ENCODE data around the gene P3H1.

P3H1 gene

GRCh38 chr1:42780176-42780575 is 13.3 kb upstream of the P3H1 start:
- no peak overlapping the region for H2AK5ac ChIP-seq (ENCODE audit: low read length, severe bottlenecking)
- 100% methylated on average over 1 of the region's 1 CpG for WGBS
- H3K79me1 ChIP-seq (replicated peaks; ENCODE audit: low read length, poor library complexity, severe bottlenecking), result peaks cover 14% of the 10 kb centered on the region
- no peak overlapping the region for H3K4ac ChIP-seq (ENCODE audit: low read depth in 1 of 2, low read length in 2 of 2)
- no peaks in the 10 kb centered on the region for H3K4me1 ChIP-seq (ENCODE audit: control insufficient read depth, insufficient read depth, low read depth, low read length)
- no peak overlapping the region for H2BK120ac ChIP-seq (ENCODE audit: low read depth, low read length)
- no peaks in the 10 kb centered on the region for H3K9me3 ChIP-seq (ENCODE audit: control insufficient read depth, low read length)
- no peaks in the 10 kb centered on the region for H3K27me3 ChIP-seq (ENCODE audit: control insufficient read depth in 1 of 2, insufficient read depth in 1 of 2, low read length in 2 of 2)
- H4K8ac ChIP-seq (ENCODE audit: low read length), result no peak overlapping the region
- H2BK12ac ChIP-seq (ENCODE audit: low read length in 2 of 2), result no peak overlapping the region
- H3K23ac ChIP-seq (ENCODE audit: low read length in 2 of 2), result no peak overlapping the region
- no peak overlapping the region for H3K14ac ChIP-seq (ENCODE audit: low read length in 2 of 2)
- H3K36me3 ChIP-seq (ENCODE audit: control insufficient read depth in 1 of 2, insufficient read depth in 2 of 2, low read depth in 1 of 2, low read length in 2 of 2), result peaks cover 31 to 66% of the 10 kb centered on the region in 2 experiments
- H3K27ac ChIP-seq (ENCODE audit: low read length, poor library complexity, severe bottlenecking), result no peak overlapping the region
- H2BK5ac ChIP-seq (ENCODE audit: low read depth, low read length, poor library complexity, severe bottlenecking), result no peak overlapping the region
- DNase-seq, result no peak
- H4K91ac ChIP-seq (ENCODE audit: low read length), result no peak overlapping the region
- H3K4me2 ChIP-seq (ENCODE audit: low read length, poor library complexity, severe bottlenecking), result no peak overlapping the region
- H2BK15ac ChIP-seq (ENCODE audit: low read depth, poor library complexity, severe bottlenecking), result no peak overlapping the region
- H3K18ac ChIP-seq (ENCODE audit: low read depth in 1 of 2, low read length in 2 of 2), result no peak overlapping the region
- H2AFZ ChIP-seq (ENCODE audit: low read depth, low read length), result no peak overlapping the region
- no peak overlapping the region for H3K9ac ChIP-seq (ENCODE audit: low read length)
- no peak overlapping the region for H3K4me3 ChIP-seq (ENCODE audit: insufficient read depth in 1 of 2, low read depth in 1 of 2, low read length in 2 of 2)

DNA sequence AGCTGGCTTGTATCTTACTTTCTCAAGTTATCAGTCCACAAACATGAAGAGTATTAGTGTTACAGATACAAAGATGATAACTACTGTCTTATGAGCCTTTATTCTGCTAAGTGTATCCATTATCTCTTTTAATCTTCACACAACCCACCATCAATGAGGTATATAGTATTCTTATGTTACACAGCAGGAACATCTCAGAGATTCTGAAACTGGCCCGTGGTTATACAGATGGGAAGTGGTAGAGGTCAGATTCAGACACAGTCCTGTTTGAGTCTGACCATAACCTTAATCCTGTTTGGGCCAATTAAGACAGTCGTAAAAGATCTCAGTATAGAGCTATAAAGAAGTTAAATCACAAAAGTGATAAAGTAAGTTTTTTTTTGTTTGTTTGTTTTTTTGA is 12.9 kb upstream of the P3H1 start:
- Histone ChIP-seq H2BK120ac (ENCODE audit: low read depth, low read length) (no peak overlapping the region), H3K23ac (ENCODE audit: low read length in 2 of 2) (no peak overlapping the region), H3K9me3 (ENCODE audit: control insufficient read depth, low read length) (no peaks in the 10 kb centered on the region), H4K91ac (ENCODE audit: low read length) (no peak overlapping the region), H3K9ac (ENCODE audit: low read length) (no peak overlapping the region), H3K4me1 (ENCODE audit: control insufficient read depth, insufficient read depth, low read depth, low read length) (no peaks in the 10 kb centered on the region), H2BK5ac (ENCODE audit: low read depth, low read length, poor library complexity, severe bottlenecking) (no peak overlapping the region), H3K27ac (ENCODE audit: low read length, poor library complexity, severe bottlenecking) (no peak overlapping the region), H3K36me3 (ENCODE audit: control insufficient read depth in 1 of 2, insufficient read depth in 2 of 2, low read depth in 1 of 2, low read length in 2 of 2) (peaks cover 30 to 70% of the 10 kb centered on the region in 2 experiments), H2AFZ (ENCODE audit: low read depth, low read length) (no peak overlapping the region), H4K8ac (ENCODE audit: low read length) (no peak overlapping the region), H3K4me2 (ENCODE audit: low read length, poor library complexity, severe bottlenecking) (no peak overlapping the region), H3K4me3 (ENCODE audit: insufficient read depth in 1 of 2, low read depth in 1 of 2, low read length in 2 of 2) (no peak overlapping the region), H2BK12ac (ENCODE audit: low read length in 2 of 2) (no peak overlapping the region), H2AK5ac (ENCODE audit: low read length, severe bottlenecking) (no peak overlapping the region), H3K4ac (ENCODE audit: low read depth in 1 of 2, low read length in 2 of 2) (no peak overlapping the region), H3K79me1 (replicated peaks; ENCODE audit: low read length, poor library complexity, severe bottlenecking) (peaks cover 15% of the 10 kb centered on the region), H2BK15ac (ENCODE audit: low read depth, poor library complexity, severe bottlenecking) (no peak overlapping the region), H3K18ac (ENCODE audit: low read depth in 1 of 2, low read length in 2 of 2) (no peak overlapping the region), H3K27me3 (ENCODE audit: control insufficient read depth in 1 of 2, insufficient read depth in 1 of 2, low read length in 2 of 2) (no peaks in the 10 kb centered on the region), H3K14ac (ENCODE audit: low read length in 2 of 2) (no peak overlapping the region)
- 87% methylated on average over 2 of the region's 2 CpGs for WGBS
- no peak for DNase-seq

DNA sequence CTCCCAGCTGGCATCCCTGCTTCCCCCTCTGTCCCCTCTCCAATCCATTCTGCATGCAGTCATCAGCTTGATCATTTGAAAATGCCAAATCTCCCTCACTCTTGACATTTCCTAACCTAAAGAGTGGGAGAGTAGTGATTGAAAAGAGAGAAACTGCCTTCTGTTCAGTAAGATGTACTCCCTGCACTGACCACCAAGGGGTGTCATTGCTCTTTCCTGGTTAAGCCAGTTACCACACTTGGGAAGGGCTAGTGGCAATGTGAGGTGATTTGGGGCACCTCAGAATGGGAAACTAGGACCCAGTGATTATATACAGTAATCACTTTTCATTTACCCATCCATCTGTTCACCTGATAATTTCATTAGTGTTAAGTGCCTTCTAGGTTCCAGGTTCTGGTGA is 11.0 kb upstream of the P3H1 start:
- H2AK5ac ChIP-seq (ENCODE audit: low read length, severe bottlenecking), result no peak overlapping the region
- H3K9me3 ChIP-seq (ENCODE audit: control insufficient read depth, low read length), result no peaks in the 10 kb centered on the region

DNA sequence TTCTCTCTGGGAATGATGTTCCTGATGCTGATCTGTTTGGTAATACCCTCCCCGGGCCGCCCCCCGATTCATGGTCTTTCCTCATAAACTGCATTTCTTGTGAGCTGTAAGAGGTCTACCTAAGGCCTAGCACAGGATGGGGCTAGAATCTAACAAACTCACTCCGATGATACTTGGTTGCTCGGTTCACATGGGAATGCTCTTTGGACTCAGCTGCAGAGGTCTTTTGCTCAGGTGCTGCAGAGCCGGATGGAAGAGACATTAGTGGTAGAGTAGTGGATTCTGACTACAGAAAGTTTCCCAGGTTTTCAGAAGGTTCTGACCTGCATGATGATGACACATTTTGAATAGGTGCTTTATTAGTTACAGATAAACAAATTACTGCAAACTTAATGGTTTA is 9.7 kb upstream of the P3H1 start:
- H2AK5ac ChIP-seq (ENCODE audit: low read length, severe bottlenecking), result no peak overlapping the region
- WGBS, result 97% methylated on average over 6 of the region's 6 CpGs
- H3K36me3 ChIP-seq (ENCODE audit: control insufficient read depth in 1 of 2, insufficient read depth in 2 of 2, low read depth in 1 of 2, low read length in 2 of 2), result peaks cover 18 to 73% of the 10 kb centered on the region in 2 experiments
- no peaks in the 10 kb centered on the region for H3K27me3 ChIP-seq (ENCODE audit: control insufficient read depth in 1 of 2, insufficient read depth in 1 of 2, low read length in 2 of 2)
- no peak overlapping the region for H3K4me3 ChIP-seq (ENCODE audit: insufficient read depth in 1 of 2, low read depth in 1 of 2, low read length in 2 of 2)
- H4K91ac ChIP-seq (ENCODE audit: low read length), result no peak overlapping the region
- peaks cover 20% of the 10 kb centered on the region for H3K79me1 ChIP-seq (replicated peaks; ENCODE audit: low read length, poor library complexity, severe bottlenecking)
- H2BK12ac ChIP-seq (ENCODE audit: low read length in 2 of 2), result no peak overlapping the region
- no peaks in the 10 kb centered on the region for H3K4me1 ChIP-seq (ENCODE audit: control insufficient read depth, insufficient read depth, low read depth, low read length)
- no peak overlapping the region for H2BK120ac ChIP-seq (ENCODE audit: low read depth, low read length)
- no peaks in the 10 kb centered on the region for H3K9me3 ChIP-seq (ENCODE audit: control insufficient read depth, low read length)
- H3K14ac ChIP-seq (ENCODE audit: low read length in 2 of 2), result no peak overlapping the region
- no peak overlapping the region for H3K18ac ChIP-seq (ENCODE audit: low read depth in 1 of 2, low read length in 2 of 2)
- H2BK15ac ChIP-seq (ENCODE audit: low read depth, poor library complexity, severe bottlenecking), result no peak overlapping the region
- H2BK5ac ChIP-seq (ENCODE audit: low read depth, low read length, poor library complexity, severe bottlenecking), result no peak overlapping the region
- no peak overlapping the region for H2AFZ ChIP-seq (ENCODE audit: low read depth, low read length)
- H3K23ac ChIP-seq (ENCODE audit: low read length in 2 of 2), result no peak overlapping the region
- no peak for DNase-seq
- no peak overlapping the region for H3K4ac ChIP-seq (ENCODE audit: low read depth in 1 of 2, low read length in 2 of 2)
- H3K9ac ChIP-seq (ENCODE audit: low read length), result no peak overlapping the region
- H3K27ac ChIP-seq (ENCODE audit: low read length, poor library complexity, severe bottlenecking), result no peak overlapping the region
- H4K8ac ChIP-seq (ENCODE audit: low read length), result no peak overlapping the region
- no peak overlapping the region for H3K4me2 ChIP-seq (ENCODE audit: low read length, poor library complexity, severe bottlenecking)

More for the DNA sequence above, 11.0 kb upstream of the P3H1 start:
- H4K8ac ChIP-seq (ENCODE audit: low read length), result no peak overlapping the region
- H3K4me2 ChIP-seq (ENCODE audit: low read length, poor library complexity, severe bottlenecking), result no peak overlapping the region
- peaks cover 21 to 78% of the 10 kb centered on the region in 2 experiments for H3K36me3 ChIP-seq (ENCODE audit: control insufficient read depth in 1 of 2, insufficient read depth in 2 of 2, low read depth in 1 of 2, low read length in 2 of 2)
- H3K27ac ChIP-seq (ENCODE audit: low read length, poor library complexity, severe bottlenecking), result no peak overlapping the region
- H2BK15ac ChIP-seq (ENCODE audit: low read depth, poor library complexity, severe bottlenecking), result no peak overlapping the region
- H2AFZ ChIP-seq (ENCODE audit: low read depth, low read length), result no peak overlapping the region
- H3K14ac ChIP-seq (ENCODE audit: low read length in 2 of 2), result no peak overlapping the region
- H2BK5ac ChIP-seq (ENCODE audit: low read depth, low read length, poor library complexity, severe bottlenecking), result no peak overlapping the region
- H3K4ac ChIP-seq (ENCODE audit: low read depth in 1 of 2, low read length in 2 of 2), result no peak overlapping the region
- peak; percentile 47 for DNase-seq
- no peaks in the 10 kb centered on the region for H3K4me1 ChIP-seq (ENCODE audit: control insufficient read depth, insufficient read depth, low read depth, low read length)
- no peak overlapping the region for H4K91ac ChIP-seq (ENCODE audit: low read length)
- no peak overlapping the region for H3K18ac ChIP-seq (ENCODE audit: low read depth in 1 of 2, low read length in 2 of 2)
- H3K4me3 ChIP-seq (ENCODE audit: insufficient read depth in 1 of 2, low read depth in 1 of 2, low read length in 2 of 2), result no peak overlapping the region
- no peaks in the 10 kb centered on the region for H3K27me3 ChIP-seq (ENCODE audit: control insufficient read depth in 1 of 2, insufficient read depth in 1 of 2, low read length in 2 of 2)
- no peak overlapping the region for H3K23ac ChIP-seq (ENCODE audit: low read length in 2 of 2)
- no peak overlapping the region for H3K9ac ChIP-seq (ENCODE audit: low read length)
- H2BK120ac ChIP-seq (ENCODE audit: low read depth, low read length), result no peak overlapping the region
- peaks cover 15% of the 10 kb centered on the region for H3K79me1 ChIP-seq (replicated peaks; ENCODE audit: low read length, poor library complexity, severe bottlenecking)
- H2BK12ac ChIP-seq (ENCODE audit: low read length in 2 of 2), result no peak overlapping the region
